ENCODE results near the gene ANKRD39.
"Not testable (repeated sequence)": the region's sequence is repeated elsewhere in the genome, so short reads cannot be mapped to it uniquely, and the experiment has no call there.

The ANKRD39 gene

DNA sequence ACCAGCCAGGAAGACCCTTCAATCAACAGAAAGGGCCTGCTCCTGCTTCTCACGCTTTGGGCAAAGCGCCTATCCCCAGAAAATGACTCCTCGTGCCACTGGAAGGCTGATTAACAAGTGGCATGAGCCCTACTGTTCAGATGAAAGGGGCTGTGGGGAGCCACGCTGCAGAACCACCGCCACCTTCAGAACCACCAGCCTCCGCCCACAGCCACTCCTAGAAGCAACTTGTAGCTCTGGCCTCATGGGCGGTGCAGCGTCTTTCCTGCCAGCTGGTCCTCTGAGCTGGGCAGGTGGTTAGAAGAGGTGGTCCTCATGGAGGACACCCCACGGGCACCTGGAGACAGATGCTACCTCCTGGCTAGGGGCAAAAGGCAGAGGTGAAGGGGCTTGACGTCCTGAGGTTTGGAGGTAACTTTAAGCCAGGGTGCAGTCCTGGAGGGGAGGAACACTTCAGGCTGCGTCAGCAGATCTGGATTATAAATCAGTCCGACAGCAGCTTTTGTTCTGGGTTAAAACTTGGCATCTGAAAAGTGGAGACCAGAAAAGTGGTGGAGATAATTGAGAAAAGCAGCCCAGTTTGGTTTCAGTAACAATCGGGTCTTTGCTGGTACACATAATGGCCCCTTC lies 12.9 kb upstream of the ANKRD39 start:
- DNase-seq: peak; percentile 60

DNA sequence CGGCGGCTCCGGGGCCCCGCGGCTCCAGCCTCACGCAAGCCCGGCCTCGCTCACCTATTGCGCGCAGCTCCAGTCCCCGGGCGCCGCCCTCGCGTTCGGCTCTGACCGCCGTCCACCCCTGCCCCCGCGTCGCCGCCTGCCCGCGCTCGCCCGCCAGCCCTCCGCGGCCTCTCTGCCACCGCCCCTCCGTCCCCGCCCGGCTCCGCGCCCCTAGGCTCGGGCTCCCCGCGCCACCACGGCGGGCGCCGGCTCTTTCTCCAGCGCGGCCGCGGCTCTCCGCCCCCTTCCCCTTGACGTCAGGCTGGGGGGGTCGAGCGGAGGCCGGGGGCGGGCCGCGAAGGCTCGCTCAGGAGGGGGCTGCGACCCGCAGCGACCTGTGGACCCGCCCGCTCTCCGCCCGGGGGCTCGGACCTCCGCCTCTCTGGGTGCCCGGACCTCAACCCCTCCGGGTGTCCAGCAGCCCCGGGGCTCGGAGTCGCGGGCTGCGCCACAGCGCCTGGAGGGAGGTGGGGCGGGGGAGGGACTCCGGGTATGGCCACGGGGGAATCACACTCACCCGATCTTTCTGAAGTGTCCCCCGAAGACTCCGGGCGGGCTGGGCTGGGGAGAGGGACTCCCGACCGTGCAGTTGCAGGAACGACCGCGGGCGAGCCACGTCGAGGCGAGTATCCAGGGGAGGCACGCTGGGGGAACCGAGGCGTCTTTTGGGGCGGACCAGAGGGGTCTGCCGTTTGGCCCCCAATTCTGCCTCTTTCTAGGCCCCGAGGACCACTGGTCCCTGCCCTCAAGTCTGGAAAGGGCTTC lies 12.2 kb upstream of the ANKRD39 start, which contains the start of gene SEMA4C:
Gene SEMA4C (minus strand): TSS at position 259 of the 804 bp plus-strand sequence. CDS start 2,194 bp downstream, outside the sequence.
- peak; percentile 77 for DNase-seq

DNA sequence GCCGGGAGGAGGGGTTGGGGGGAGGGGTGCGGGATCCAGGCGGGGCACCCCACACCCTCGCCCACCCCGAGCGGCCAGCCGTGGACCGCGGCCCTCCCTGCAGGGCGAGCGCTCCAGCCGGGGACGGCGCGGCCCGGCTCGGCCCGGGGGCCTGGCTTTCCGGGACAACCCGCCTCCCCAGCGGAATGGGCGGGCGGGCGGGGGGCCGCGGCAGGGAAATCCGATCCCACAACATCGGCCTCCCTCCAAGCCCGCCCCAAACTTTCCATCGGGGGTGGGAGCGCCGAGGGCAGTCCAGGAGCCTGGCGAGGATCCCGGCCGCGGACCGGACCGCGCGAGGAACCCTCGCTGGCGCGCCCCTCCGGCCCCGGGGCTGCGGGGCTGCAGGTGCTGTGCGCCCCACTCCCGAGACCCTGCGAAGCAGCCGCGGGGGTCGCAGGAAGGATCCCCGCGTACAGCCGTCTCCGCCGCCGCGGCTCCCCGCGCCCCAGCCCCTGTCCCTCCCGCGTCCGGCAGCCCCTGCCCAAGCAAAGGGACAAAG lies 11.5 kb upstream of the ANKRD39 start:
- peak; percentile 81 for DNase-seq

DNA sequence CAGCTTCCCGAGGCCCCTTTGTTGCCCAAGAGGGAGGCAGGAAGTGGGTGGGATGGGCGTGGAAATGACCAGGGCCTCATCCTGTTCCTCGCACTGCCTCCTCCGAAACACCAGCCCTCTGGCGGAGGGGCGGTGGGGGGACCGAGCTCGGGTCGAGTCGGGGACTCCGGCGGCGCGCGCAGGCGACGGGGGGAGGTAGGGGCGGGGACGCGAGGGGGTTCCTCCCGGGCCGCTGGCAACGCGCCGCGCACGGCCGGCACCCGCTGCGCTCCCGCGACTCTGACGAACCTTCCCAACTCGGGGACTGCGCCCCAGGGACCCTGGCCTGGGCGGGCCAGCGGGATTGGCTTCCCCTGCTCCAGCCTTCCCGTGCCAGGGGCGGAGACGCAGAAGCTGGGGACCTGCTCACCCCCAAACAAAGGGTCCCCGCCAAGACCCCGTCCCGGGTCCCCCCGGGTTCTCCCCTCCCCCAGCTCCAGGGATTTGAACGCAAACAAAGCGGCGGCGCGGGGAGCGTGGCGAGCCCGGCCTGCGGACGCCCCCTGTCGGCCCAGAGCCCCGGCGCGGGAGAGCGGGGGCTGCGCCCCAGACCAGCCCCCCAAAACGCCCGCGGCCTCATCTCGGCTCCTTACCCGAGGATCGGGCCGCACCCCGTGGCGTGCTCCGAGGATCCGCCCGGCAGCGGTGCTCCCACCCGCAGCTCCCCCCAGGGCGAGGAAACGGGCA lies 10.9 kb upstream of the ANKRD39 start:
- DNase-seq: peak; percentile 95

DNA sequence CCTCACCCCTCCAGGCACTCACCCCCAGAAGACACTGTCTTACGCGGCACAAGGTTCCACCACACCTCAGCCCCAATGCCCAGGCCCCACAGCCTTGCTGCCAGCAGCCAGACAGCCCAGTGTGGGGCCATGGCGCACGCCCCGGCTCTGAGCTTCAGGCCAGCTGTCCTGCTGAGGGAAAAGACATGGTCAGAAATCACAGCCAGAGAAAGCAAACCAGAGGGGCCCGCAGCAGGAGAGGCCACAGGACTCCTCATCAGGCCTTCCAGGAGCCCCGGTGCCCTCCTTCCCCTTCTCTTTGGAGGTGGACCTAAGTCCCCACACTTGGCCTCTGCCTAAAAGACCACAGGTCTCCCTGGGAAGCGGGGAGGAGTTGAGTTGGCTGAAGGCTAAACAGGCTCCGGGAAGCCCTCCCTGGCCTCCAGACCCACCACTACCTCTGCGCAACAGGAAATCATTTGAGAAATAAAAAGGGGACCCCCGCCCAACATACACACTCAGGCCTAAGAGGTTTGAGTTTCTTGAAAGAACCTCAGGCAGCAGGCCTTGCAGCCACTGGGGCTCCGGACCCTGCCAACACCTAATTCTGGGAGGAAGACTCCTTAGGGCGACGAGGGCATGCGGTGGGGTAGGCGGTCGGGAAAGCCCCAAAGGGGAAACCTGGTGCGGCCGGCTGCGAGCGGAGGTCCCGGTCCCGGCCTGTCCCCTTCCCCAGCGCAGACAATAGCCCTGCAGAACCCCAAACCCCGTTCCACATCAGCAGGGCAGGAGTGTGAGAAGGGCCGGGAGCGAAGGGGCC lies 10.1 kb upstream of the ANKRD39 start:
- DNase-seq: peak; percentile 53

DNA sequence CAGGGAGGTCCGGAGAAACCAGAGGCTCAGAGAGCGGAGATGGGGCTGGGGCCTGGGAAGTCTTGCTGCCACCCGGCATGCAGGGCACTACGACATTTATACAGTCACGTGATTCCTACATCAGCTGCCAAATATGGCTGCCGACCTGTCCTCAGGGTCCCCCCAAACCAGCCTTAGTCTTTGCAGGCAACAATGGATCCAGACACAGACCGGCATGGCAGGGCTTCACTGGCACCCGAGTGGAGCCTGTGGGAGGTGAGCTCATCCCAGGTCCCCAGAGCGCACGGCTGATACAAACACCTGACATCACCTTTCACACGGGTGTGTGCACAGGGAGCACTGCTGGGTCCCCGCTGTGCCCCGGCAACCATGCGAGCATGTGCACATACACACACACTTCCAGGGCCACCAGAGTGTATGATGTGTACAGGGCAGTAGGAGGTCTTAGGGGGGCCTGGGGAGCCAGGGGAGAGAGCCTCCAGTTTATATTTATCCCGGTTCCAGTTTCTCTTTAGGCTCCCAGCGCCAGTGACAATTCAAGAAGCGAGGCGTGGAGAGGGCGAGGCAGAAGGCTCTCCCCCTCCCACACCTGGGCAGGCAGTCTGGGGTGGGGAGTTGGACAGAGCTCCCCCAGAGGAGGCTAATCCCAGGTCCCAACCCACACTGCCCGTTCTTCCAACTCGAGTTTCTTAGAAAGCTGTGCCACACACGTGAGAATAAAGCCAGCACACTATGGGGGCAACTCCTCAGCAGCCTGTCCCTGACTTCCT lies 9.4 kb upstream of the ANKRD39 start:
- DNase-seq: no peak

DNA sequence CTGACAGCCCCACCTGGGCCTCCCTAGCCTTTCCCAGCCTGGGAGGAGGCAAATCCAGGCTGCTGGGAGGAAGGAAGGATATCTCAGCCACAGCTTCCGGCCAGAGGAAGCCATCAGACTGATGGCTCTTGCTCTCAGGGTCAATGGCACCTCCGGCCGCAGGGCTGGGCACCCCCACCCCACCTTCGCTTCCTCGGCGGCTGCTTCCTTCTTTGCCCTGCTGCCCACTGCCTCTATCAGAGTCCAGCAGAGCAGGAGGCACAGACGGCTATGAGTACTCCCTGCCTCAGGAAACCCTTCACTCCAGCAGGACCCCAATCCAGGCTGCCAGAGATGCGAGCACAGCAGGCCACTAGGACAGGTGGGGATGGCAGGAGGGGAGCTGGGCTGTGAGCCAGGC lies 8.8 kb upstream of the ANKRD39 start:
- no peak for DNase-seq

DNA sequence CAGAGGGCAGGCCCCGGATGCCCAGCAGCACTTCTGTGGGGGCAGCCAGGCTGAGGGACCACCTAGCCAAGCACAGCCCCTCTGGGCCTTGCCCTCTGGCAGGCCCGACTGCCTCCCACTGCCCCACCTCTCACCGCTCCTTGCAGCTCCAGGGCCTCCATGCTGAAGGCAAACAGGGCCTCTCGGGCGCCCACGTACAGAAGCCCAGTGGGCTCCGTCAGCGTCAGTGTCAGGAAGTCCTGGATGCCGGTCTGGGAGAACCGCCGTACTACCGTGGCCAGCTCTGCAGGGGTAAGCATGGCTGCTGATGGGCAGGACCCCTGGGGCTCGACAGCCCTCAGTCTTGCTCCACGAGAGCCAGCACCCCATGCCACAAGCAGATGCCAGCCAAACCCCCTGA lies 8.3 kb upstream of the ANKRD39 start:
- peak; percentile 46 for DNase-seq

DNA sequence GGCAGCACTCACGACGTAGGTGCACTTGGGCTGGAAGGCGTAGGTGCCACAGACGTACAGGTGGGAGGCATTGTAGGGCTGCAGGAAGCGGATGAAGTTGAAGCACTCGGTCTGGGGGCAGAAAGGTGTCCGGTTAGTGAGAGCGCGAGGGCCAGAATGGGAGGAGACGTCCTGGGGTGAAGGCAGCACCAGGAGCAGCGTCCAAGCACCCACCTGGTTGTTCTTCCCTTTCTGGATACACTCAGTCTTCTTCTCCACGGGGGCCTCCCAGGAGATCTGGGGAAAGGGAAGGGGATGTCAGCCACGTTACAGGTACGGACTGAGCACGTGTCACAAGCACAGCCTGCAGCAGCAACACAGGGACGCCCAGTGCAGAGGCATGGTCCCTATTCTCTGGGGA lies 7.8 kb upstream of the ANKRD39 start:
- no peak for DNase-seq

DNA sequence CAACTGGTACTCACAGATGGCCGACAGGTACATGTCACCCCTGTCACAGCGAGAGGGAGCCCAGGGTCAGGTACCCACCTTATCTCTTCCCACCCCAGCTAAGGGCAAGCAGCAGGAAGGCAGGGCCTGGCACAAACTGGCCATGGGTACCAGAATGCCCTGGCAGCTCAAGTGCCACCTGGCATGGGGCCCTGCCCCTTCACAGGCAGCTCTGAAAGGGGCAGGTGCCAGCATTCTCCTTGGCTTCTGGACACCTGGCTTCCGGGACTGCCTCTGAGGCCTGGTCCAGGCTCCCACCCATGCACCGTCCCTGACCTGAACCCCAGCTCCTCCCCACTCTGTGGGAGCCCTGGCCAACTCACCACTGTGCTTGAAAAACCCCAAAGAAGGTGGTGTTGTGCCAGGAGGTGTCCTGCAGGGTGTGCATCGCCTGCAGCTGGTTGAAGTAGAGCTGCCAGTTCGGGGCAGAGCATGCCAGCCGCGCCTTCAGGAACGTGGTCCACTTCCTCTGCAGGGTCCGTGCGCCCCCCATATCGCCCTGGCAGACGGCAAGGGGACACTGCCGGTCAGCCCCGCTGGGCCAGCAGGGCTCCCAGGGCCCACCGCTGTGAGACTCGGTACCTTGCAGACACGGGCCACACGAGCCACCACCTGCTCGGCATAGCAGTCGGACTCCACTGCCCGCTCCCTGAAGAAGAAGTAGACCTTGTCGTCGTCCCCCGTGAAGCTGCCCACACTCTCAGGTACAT lies 6.7 kb upstream of the ANKRD39 start:
- peak; percentile 48 for DNase-seq

DNA sequence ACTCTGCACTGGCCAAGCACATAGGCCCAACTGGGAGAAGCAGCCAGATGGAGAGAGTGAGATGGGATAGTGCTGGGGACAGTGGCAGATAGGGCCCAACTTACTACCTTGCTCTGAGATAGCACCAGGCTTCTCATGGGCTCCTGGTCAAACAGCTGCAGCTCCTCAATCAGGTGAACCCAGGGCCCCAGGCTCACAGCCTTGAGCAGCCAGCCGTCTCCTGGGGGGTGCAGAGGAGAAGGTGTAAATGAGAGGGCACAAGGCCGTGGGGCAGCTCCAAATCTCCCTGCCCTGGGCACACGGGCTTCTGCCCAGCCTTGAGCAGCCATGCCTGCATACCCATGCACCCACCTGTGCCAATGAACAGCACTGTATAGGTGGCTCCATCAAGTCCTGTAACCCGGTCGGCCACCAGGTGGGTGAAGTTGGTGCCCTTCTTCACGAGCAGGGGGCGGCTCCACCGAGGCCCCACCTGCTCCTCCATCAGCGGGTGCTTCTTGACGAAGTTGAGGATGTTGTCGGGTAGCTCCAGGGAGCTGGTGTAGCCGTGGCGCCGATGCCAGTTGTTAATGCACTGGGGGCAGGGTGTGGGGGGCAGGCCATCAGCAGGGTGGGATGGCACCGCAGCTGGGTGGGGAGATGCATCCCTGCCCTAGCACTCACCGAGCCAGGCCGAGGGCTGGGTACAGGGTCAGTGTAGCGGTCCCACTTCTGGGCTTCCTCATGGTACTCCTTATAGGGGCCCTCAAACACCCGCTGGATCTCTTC lies 5.9 kb upstream of the ANKRD39 start:
- DNase-seq: no peak

DNA sequence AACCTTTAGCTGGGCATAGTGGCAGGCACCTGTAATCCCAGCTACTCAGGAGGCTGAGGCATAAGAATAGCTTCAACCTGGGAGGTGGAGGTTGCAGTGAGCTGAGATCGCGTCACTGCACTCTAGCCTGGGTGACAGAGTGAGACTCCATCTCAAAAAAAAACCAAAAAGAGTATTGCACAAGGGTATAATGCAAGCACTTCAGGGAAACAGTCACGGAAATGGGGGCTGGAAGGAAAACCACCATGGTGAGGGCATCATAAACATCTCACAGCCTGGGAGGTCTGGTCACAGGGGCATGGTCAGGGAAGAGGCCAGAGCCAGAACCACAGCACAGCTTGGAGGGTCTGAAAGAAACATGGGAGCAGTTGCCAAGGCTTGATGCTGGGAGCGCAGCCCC lies 5.2 kb upstream of the ANKRD39 start:
- not testable (repeated sequence) for DNase-seq

DNA sequence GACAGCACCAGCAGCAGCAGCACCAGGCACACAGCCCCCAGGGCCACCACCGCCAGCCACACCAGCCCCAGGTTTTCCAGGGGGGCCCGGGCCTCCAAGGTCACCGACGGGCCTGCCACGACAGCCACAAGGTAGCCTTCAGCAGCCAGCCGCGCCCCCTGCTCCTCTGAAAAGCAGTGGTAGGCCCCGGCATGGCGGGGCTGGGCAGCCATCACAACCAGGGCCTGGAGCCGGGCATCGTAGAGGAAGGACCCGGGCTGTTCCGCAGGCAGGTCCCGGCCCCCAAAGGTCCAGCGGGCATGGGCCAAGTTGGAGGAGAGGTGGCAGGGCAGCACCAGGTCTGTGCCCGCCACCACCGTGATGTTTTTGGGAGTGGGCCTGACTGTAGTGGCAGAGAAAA lies 3.3 kb upstream of the ANKRD39 start:
- DNase-seq: peak; percentile 43

DNA sequence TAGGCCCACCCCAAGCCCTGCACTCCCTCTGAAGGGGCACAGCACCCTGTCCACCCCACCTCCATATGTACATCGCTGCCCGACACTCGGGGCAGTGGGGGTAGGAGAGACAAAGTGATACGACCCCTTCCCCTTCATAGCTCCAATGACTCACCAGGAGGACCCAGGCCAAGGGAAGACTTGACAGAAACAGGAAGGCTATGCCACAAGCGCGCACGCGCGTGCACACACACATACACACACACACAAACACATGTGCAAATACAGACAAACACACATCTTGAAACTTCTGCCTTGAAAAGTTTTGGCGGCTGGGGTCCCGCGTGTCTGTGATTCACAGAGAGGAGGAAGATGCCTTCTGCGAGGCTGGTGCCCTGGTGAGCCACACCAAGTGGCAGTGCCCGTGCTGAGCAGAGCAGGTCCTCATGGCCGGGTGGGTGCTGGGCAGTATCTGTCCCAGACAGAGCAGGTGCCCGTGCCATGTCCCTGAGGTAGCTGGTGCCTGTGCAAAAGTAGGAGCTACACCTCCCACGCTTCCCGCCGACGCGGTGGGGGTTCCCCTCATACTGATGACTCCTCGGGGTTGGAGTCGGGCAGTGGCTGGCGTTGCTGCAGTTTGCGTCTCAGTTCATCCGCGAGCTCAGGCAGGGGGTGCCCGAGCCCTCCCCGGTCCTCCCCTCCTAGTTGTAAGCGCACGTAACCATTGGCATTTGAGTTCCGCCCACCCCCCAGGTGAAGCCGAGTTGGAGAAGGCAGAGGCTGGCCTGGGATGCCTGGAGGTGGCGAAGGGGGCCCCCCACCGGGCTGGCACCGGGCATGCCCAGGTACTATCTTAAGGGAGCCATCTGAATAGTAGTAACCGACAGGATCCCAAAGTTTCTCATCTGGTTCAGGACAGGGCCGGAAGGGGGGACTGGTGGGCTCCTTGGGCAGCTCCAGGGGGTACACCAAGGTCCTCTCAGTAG lies 2.5 kb upstream of the ANKRD39 start:
- peak; percentile 54 for DNase-seq

DNA sequence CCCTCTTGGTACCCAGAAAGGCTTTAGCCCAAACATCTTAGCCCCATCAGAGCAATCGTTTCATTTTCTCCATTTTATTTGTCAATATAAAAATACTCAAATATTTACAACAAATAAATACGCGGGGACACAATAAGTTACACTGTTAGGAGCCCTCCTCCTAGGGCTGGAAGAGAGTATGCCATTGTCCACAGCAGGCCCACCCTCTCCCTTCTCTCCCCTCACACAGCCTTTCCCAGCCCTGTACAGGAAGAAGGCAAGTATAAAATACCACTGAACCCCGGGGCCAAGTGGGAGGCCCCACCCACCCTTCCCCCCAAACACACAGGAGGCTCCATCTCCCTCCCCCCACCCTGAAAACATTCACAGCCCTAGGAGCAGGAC lies 1.9 kb upstream of the ANKRD39 start:
- no peak for DNase-seq

DNA sequence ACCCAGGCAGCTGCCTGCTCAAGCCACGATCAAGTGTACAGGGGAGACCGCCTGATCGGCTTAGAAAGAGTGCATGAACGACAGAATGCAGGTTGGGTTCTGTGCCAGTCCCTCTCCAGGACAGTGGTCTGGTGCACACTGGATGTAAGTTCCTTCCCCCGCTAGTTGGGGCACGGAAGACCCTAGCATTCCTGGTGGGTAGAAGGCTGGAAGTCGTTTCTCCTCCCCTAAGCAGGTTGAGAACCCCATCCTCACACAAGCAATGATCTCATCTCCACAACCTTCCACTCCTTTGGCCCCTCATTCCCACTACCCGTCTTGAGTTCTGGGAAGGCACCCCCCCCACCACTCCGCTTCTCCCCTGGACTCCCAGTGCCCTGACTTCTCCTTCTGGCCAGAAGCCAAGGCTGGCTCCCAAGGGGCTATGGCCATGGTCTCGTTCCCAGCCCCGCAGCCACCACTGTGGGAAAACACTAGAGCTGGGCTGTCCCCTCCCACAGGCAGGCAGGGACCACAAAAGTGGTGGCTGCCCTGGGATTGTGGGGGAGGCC lies 1.4 kb upstream of the ANKRD39 start:
- DNase-seq: no peak

DNA sequence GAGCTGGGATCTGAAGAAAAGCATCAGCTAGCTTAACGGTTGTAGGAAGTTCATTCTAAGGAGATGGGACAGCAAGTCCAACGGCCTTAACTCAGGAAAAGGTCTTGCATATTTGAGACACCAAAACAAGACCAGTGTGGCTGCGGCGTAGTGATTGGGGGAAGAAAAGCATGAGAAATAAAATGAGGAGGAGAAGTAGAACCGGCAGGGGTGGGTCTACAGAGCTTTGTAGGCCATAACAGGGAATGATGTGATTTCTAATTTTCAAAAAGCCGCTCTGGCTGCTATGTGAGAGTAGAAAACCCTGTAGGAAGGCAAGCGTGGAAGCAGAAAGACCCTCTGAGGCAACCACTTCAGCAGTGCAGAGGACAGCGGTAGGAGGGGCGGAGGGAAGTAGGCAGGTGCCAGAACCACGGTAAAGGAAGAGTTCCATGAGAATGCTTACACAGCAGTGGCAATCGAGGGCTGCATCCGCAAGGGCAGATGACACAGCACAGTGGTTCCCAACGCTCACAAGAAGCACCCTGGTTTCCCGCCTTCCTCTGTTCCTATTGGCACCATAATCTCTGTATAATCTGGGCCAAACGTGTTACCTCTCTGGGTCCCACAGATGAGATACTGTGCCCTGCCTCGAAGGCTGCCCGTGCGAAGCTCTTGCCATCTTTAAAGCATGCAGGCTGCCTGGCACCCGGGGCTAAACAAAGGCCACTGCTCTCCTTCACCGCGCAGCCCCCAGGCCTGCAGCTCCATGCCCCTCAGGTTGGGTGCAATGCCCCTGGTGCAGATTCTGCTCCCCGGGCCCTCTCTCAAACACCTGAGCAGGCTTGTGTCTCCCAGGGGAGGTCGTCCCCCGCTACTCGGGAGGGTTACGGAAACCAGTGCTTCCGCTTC lies 795 bp downstream of the ANKRD39 start:
- DNase-seq: peak; percentile 62

DNA sequence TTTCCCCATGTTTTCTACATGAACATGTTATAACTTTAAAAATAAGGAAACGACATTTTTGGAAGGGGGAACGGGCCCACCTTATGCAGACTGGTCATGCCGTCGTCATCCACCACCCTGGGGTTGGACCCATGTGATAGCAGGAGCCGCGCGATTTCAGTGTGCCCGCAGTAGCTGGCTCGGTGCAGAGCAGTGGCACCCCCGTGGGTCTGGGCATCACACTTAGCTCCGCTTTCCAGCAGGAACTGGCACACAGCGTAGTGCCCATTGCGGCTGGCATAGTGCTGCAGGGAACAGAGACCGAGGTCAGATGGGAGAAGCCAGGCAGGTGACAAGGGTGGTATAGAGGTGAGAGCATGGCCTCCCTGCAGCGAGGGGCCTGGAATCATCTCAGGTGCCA lies 4.5 kb downstream of the ANKRD39 start:
- no peak for DNase-seq

Data from islet precursor cell (in vitro differentiated cells).